Globus pallidus (tissue), 1 donor: ENCODE measurements around the gene FAM53A.
"Not testable (repeated sequence)": the region's sequence is repeated elsewhere in the genome, so short reads cannot be mapped to it uniquely, and the experiment has no call there.

Experiments
- DNase-seq: peaks from one replicate; pipeline ENCODE4 v3.0.0-alpha.2; 2015; ENCODE audit warnings: low spot score

FAM53A gene

GRCh38 chr4:1717129-1718094 is 33.3 kb upstream of the FAM53A start:
- no peak for DNase-seq

DNA sequence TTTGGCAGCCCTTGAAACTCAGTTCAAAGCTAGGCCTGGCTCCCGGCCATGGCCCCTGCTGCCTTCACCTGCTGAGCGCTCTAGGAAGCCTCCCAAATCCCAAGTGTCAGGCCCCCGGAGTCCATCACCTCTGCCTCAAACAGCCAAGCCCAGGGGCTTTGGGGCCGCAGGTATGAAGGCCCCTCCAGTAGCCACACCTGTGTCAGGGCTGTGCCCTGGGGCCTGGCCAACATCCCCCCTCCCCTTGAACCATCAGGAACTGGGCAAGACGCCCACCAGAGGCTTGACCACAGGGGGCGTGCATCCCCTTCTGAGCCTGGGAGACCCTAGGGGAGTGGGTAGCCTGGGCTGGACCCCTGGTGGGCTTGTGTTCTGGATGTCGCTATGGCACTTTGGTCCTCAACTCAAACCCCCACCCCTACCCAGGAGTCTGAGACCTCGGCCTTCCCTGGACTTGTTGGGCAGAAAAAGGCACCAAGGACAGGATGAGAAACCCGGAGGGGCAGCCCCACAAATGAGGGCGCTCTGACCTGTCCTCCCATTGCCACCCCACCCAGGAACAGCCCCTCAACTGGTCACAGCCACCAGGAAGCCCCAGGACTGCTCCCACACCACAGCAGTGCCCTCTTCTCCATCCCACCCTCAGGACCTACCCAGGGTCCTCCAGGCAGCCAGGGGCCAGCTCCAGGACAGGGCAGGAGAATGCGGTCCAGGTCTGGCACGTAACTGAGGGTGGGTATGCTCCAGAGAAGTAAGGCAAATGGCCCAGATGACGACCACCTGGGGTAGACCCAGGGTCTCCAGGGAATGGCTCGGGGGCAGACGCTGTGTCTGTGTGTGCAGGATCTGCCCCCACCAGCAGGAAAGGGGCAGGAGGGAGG is 32.2 kb upstream of the FAM53A start:
- DNase-seq, result no peak

DNA sequence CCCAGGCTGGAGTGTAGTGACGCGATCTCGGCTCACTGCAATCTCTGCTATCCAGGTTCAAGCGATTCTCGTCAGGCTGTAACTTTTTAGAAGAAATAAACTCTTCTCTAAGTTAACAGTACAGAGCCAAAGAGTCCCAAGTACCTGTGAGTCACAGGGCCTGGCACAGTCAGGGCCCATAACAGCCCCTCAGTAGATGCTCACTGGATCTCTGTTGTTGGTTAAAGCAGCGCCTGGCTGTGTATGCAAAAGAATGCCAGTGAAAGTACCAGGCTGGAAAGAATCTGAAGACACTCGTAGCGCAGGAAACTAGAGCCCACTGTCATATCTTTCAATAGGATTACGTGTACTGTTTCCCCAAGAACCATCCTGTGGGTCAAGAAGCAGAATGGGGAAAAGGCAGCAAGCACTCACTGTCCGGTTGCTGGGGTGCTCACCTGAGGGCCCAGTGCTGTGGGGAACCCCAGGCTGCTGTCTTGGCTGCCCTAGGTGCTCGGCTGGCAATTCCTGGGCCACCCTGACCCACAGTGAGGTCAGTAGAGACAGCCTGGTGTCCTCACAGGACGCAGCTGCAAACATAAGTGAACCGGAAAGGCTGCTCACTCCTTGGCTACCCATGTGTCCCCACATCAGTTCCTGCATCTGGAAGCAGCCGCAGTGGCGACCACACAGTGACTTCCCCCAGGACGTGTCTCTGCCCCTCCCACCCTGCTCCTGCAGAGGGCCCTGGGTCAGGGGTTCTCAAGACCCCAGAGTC is 31.1 kb upstream of the FAM53A start:
- DNase-seq, result no peak

DNA sequence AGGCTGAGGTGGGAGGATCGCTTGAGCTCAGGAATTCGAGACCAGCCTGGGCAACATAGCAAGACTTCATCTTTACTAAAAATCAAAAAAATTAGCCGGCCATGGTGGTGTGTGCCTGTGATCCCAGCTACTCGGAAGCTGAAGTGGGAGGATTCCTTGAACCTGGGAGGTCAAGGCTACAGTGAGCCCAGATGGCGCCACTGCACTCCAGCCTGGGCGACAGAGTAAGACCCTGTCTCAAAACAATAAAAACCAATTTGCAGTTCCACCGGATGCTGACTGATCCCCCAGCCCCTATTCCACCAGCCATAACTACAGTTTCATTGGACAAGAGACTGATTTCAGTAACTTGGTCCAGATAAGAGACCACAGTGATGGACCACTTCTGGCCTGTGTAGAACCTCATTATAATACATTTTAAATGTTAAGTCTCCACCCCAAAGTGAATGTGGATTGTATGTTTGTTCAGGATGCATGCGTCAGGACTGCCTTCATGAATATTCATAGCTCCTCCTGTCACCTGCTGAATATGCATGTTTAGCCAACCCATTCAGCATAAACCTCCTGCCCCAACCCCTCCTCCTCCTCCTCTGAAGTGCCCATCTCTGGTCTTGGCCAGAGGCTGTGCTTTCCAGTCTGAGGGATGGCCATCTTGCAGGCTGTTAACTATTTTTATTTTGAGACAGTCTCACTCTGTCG is 30.3 kb upstream of the FAM53A start:
- no peak for DNase-seq

DNA sequence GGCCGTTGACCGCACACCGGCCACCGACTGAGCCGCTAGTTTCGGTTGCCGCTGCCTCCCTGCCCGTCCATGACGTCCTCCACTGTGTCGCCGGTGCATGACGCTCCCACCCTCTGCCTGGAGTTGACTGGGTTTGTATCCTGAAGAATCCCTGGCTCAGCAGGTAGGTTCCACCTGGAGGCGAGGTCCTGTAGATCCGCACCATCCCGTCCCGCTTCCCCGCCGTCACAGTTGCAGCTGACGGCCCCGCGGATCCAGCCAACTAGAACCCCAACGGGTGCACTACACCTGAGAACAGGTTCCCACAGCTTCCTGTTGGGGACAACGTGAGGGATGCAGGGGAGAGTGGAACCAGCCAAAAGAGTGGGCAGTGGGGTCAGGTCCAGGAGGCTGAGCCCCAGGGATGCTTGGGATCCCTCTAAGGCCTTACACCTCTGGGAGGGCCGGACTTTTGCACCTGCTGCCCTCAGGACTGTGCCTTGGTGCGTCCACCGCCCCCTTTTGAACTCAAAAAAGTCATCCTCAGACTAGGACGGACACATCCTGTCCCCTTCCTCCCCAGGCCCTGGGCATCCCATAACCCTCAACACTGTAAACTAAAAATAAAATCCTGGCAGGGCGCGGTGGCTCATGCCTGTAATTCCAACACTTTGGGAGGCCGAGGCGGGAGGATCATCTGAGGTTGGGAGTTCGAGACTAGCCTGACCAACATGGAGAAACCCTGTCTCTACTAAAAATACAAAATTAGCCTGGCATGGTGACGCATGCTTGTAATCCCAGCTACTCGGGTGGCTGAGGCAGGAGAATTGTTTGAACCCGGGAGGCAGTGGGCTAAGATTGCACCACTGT is 29.1 kb upstream of the FAM53A start:
- no peak for DNase-seq

GRCh38 chr4:1712216-1713002 is 28.3 kb upstream of the FAM53A start, which contains the start of gene SLBP:
TSS of gene SLBP (minus strand) at chr4:1712319. CDS start at chr4:1712188, 131 bp downstream.
- peak; percentile 83 for DNase-seq

- peak; percentile 49 for DNase-seq
Measured at GRCh38 chr4:1711571-1712215, 27.6 kb upstream of the FAM53A start.

- no peak for DNase-seq
Measured at GRCh38 chr4:1711055-1711570, 27.0 kb upstream of the FAM53A start.

DNA sequence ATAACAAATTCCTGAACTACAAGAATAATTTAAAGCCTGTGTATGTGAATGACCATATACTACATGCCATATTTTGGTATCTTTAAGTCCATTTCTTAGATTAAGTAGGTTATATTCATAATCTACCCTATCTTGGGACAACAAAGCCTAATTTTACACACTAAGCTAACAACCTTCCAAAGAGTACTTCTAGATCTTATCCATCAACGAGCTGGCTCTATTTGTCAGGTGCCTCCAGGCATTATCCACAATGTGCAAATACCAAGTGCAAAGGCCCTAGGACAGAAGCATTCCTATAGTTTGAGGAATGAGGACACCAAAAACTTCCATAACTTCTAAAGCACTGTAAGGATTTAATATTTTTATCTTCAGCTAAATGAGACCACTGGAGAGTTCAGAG is 24.5 kb upstream of the FAM53A start:
- DNase-seq, result no peak

- DNase-seq, result no peak
Measured at GRCh38 chr4:1706358-1706757, 22.2 kb upstream of the FAM53A start.

GRCh38 chr4:1705732-1706131 is 21.6 kb upstream of the FAM53A start:
- no peak for DNase-seq

GRCh38 chr4:1703867-1704266 is 19.8 kb upstream of the FAM53A start:
- DNase-seq, result no peak

DNA sequence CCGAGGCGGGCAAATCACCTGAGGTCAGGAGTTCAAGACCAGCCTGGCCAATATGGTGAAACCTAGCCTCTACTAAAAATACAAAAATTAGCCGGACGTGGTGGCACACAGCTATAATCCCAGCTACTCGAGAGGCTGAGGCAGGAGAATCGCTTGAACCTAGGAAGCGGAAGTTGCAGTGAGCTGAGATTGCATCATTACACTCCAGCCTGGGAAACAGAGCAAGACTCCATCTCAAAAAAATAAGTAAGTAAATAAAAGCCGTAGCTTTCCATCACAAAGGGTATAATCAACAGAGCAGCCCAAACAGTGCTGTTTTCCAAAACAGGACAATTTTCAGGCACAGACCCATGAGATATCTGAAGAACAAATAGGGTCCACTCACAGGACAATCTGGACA is 17.6 kb upstream of the FAM53A start:
- DNase-seq, result not testable (repeated sequence)

GRCh38 chr4:1695913-1696312 is 11.8 kb upstream of the FAM53A start:
- DNase-seq, result peak; percentile 52

GRCh38 chr4:1693131-1693896 is 9.2 kb upstream of the FAM53A start:
- DNase-seq, result peak; percentile 67

GRCh38 chr4:1691737-1692373 is 7.7 kb upstream of the FAM53A start:
- no peak for DNase-seq

GRCh38 chr4:1690698-1691097 is 6.6 kb upstream of the FAM53A start:
- no peak for DNase-seq
